Measurements from ENCODE around the gene TMEM37. TPM values are rescaled to one million over a fixed set of nuclear protein-coding genes. Genes with fewer than 3 reads are reported as not detected.

TMEM37 gene
- total RNA-seq, 4 donors from 2014 or later, result 1.7 to 2.8 (median 2.2) TPM

DNA sequence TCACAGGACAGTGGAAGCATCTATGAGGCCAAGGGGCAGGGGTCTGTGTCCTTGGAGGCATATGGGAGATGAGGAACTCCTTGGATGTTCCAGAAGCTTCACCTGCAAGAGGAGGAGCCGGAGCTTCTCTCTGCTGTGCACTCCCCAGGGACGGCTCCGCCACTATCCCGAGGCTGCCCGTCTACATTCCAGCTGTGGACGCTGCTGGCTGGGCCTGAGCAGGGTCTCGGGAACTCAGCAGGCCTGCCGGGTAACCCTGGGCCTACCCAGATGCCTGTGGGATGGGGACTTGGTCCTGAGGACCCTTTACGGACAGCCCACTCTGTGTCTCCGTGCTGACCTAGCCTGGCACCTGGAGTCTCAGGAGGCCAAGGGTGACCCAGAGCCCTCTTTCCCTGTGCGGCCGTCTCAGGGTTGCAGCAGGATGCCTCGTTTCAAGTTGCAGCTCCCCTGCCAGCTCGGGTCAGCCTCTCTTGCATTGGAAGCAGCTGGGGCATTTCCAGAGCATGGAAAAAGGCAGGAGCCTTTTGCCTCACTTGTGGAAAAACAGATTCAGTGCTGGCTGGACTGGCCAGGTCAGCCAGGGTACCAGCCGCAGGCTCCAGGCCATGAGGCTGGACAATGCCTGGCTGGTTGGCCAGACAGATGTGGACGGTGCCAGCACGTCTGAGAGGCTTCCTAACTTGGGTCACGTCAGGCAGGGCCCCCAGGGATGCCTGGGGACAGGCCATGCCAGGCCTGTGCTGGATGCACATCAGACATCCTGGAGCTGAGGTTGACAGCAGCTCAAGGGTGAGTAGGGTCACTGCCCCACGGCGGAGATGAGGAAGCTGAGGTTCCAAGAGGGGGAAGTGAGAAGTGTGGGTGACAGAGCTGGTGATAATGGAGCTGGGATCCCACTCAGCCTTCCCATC, 51.1 kb downstream of the TMEM37 start:
- intact Hi-C loops (cut with DNase I), result no loop called here
- H3K36me3 ChIP-seq, result no peaks in the 10 kb centered on the region
- DNase-seq (ENCODE audit: extremely low spot score), result peak; percentile 91
- 69% methylated on average over 12 of the region's 20 CpGs for WGBS
- no peaks in the 10 kb centered on the region for H3K27me3 ChIP-seq
- H3K27ac ChIP-seq (replicated peaks in 1 of 4), result no peak overlapping the region
- H3K4me3 ChIP-seq, result no peak overlapping the region
- TF ChIP-seq, protein P1, sequence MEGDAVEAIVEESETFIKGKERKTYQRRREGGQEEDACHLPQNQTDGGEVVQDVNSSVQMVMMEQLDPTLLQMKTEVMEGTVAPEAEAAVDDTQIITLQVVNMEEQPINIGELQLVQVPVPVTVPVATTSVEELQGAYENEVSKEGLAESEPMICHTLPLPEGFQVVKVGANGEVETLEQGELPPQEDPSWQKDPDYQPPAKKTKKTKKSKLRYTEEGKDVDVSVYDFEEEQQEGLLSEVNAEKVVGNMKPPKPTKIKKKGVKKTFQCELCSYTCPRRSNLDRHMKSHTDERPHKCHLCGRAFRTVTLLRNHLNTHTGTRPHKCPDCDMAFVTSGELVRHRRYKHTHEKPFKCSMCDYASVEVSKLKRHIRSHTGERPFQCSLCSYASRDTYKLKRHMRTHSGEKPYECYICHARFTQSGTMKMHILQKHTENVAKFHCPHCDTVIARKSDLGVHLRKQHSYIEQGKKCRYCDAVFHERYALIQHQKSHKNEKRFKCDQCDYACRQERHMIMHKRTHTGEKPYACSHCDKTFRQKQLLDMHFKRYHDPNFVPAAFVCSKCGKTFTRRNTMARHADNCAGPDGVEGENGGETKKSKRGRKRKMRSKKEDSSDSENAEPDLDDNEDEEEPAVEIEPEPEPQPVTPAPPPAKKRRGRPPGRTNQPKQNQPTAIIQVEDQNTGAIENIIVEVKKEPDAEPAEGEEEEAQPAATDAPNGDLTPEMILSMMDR (IDR thresholded peaks at IDR 0.05), result no peak
- TF ChIP-seq POLR2AphosphoS5 (IDR thresholded peaks at IDR 0.05), result no peak
- TF ChIP-seq POLR2A (IDR thresholded peaks at IDR 0.05; ENCODE audit: low read depth), result no peak
- no peak for TF ChIP-seq EP300 (IDR thresholded peaks at IDR 0.05)
- H3K4me1 ChIP-seq, result peaks cover 10 to 29% (median 16%) of the 10 kb centered on the region in 4 donors
- no peaks in the 10 kb centered on the region for H3K9me3 ChIP-seq

DNA sequence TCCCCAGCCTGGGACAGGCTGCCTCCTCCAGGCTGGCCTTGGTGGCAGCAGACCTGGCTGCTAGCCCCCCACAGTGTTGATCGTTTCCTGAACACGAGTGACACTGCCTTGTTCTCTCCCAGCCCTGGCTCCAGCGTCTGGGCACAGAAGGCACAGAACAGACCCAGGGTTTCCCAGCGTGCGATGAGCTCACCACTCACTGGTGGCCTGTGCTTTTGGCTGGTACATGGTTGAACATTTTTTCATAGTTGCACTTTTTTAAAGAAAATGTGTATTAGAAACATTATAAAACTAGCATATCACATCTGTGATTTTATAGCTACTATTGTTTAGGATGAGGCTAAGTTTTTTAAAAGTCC, 51.7 kb downstream of the TMEM37 start:
- TF ChIP-seq, protein P1 (IDR thresholded peaks at IDR 0.05), result no peak
- TF ChIP-seq POLR2A (IDR thresholded peaks at IDR 0.05; ENCODE audit: low read depth), result no peak
- no peak for TF ChIP-seq POLR2AphosphoS5 (IDR thresholded peaks at IDR 0.05)
- no peak for TF ChIP-seq EP300 (IDR thresholded peaks at IDR 0.05)
- 94% methylated on average over 4 of the region's 5 CpGs for WGBS
- no peaks in the 10 kb centered on the region for H3K9me3 ChIP-seq
- no peak for DNase-seq (ENCODE audit: extremely low spot score)
- H3K4me1 ChIP-seq, result peaks cover 10 to 35% (median 16%) of the 10 kb centered on the region in 4 donors
- no peak overlapping the region for H3K4me3 ChIP-seq
- H3K27ac ChIP-seq (replicated peaks in 1 of 4), result no peak overlapping the region
- intact Hi-C loops (cut with DNase I), result no loop called here
- H3K27me3 ChIP-seq, result peaks cover 0 to 4% (median 0%) of the 10 kb centered on the region in 4 donors
- no peaks in the 10 kb centered on the region for H3K36me3 ChIP-seq

DNA sequence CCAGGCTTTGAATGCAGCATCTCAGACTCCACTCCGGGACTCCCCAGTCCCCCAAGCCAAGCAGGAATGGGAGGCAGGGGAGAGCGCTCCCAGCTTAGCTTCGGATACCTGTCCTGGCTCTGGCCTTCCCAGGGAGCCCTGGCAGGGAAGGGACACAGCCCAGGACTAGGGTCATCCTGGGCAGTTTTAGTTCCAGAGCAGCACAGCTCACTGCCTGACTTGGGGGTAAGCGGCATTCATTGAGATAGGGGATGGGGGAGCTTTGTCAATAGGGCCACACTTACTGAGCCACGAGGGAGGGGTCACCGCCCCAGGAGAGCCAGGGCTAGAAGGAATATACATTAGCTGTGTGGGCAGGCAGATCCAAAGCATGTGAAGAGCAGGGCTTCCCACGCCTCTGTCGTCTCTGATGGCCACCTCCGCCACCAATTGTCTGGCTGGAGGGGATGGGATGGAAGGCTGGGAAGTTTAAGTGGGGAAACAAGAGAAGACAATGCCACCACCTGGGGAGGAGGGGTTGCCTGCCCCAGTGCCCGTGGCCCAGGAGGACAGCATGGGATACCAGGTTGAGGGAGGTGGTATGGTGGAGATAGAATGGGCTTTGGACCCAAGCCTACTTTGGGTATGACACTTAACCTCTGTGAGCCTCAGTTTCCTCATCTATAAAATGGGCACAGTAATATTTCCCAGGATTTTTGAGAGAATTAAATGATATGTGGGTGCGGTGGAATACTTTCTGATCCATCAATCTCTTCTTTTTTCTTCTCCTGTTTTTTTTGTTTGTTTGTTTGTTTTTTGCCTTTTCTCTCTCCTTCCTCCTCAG, 52.5 kb downstream of the TMEM37 start:
- Histone ChIP-seq H3K9me3 (no peaks in the 10 kb centered on the region), H3K27me3 (peaks cover 0 to 4% (median 0%) of the 10 kb centered on the region in 4 donors), H3K4me1 (peaks cover 10 to 38% (median 16%) of the 10 kb centered on the region in 4 donors), H3K4me3 (no peak overlapping the region), H3K27ac (replicated peaks in 1 of 4) (no peak overlapping the region), H3K36me3 (no peaks in the 10 kb centered on the region)
- TF ChIP-seq POLR2A (IDR thresholded peaks at IDR 0.05; ENCODE audit: low read depth) (no peak), EP300 (IDR thresholded peaks at IDR 0.05) (no peak), POLR2AphosphoS5 (IDR thresholded peaks at IDR 0.05) (no peak)
- TF ChIP-seq, protein P1 (IDR thresholded peaks at IDR 0.05), result no peak
- DNase-seq (ENCODE audit: extremely low spot score), result peak; percentile 64
- 91% methylated on average over 10 of the region's 11 CpGs for WGBS
- intact Hi-C loops (cut with DNase I), result no loop called here

DNA sequence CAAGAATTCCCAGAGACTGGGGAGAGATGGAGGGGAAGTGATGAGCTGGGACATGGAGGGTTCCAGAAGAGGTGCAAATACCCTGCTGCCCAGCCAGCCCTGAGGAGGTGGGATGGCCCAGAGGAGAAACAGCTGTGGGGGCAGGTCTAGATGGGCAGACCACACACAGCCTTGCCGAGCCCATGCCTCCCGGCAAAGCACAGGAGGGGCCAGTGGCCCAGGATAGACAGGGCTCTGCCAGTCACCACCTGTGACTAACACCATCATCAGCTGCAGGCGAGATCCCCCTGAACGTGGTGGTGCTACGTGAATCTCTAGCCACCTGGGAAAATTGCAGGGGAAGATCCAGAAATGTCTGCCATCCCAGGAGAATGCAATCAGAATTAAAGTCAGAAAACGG, 53.2 kb downstream of the TMEM37 start:
- H3K27me3 ChIP-seq, result peaks cover 0 to 4% (median 0%) of the 10 kb centered on the region in 4 donors
- H3K9me3 ChIP-seq, result no peaks in the 10 kb centered on the region
- 67% methylated on average over 6 of the region's 6 CpGs for WGBS
- intact Hi-C loops (cut with DNase I), result no loop called here
- H3K27ac ChIP-seq (replicated peaks in 1 of 4), result no peak overlapping the region
- H3K4me1 ChIP-seq, result peaks cover 10 to 42% (median 16%) of the 10 kb centered on the region in 4 donors
- no peak overlapping the region for H3K4me3 ChIP-seq
- TF ChIP-seq, protein P1 (IDR thresholded peaks at IDR 0.05), result no peak
- TF ChIP-seq EP300 (IDR thresholded peaks at IDR 0.05), result no peak
- no peak for TF ChIP-seq POLR2A (IDR thresholded peaks at IDR 0.05; ENCODE audit: low read depth)
- TF ChIP-seq POLR2AphosphoS5 (IDR thresholded peaks at IDR 0.05), result no peak
- peak; percentile 57 for DNase-seq (ENCODE audit: extremely low spot score)
- H3K36me3 ChIP-seq, result no peaks in the 10 kb centered on the region
